Mucosa of gallbladder (tissue), 1 donor: Measurements from ENCODE around the gene OGG1. TPM values are rescaled to one million over a fixed set of nuclear protein-coding genes. Genes with fewer than 3 reads are reported as not detected.

Experiments used
- DNase-seq: peaks from one replicate; pipeline ENCODE4 v3.0.0-alpha.2; 2020; ENCODE audit warnings: low spot score
- total RNA-seq: library from RNA; stranded (reverse); gene quantifications from one replicate; pipeline ENCODE4 v1.2.1, GENCODE V29; 2021
- donor health status: DM: no; HTN: no; CAD: no.

The OGG1 gene
- total RNA-seq, 1 donor from 2014 or later, result 37.6 TPM

DNA sequence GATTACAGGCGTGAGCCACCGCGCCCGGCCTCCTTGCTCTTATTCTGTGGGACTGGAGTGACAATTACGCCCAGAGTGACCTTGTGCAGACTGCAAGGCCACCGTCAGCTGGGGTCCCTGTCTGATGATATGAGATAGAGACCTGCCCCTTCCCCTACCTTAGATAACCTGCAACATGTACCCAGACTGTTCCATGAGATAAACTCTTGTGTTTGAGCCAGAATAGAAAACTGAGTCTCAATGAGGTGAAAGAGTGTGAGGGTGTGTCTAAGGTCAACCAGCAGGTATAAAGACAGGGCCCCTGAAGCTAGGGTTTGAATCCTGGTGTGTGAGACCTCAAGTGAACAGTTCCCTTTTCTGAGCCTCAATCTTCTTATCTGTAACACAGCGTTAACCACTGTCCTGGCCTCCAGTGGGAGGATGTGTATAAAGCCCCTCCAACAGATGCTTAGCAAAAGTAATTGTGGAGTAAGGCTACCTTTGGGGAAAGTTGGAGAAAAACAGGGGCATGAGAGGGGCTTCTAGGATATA is 36.5 kb downstream of the OGG1 start:
- no peak for DNase-seq

DNA sequence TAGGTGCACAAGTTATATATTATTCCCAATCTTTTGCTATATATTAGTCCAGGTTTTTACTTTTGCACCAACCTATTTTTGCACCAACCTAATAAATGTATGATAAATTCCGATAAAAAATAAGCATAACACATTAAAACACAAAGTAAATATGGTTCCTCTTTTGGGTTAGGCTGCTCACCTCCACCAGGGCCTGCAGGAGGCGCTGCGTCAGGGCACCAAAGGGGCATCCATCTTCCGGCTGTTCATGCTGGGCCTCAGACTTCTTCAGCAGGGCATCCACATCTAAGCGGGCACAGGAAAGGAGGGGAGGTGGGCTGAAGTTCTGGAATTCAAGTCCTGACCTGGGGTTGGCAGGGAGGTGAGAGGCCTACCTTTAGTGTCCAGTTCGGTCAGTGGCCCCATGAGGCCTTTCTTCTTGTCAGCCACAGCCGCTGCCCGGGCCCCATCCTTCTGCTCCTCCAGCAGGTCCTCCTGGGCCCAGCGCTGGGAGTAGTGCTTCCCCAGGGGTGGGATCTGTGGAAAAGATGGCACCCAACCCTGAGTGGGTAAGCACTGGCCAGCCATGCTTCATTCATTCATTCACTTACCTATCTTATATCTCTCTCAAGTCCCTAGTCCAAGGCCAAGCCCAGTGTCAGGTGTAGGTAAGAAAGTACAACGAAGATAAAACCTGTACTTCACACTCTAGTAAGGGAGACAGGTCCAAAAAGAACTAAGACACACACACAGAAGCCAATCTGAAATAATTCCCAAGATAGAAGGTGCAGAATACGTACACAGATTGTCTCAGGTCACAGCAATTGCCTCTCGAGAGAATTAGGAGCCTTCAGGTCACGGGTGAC is 37.3 kb downstream of the OGG1 start:
- no peak for DNase-seq

DNA sequence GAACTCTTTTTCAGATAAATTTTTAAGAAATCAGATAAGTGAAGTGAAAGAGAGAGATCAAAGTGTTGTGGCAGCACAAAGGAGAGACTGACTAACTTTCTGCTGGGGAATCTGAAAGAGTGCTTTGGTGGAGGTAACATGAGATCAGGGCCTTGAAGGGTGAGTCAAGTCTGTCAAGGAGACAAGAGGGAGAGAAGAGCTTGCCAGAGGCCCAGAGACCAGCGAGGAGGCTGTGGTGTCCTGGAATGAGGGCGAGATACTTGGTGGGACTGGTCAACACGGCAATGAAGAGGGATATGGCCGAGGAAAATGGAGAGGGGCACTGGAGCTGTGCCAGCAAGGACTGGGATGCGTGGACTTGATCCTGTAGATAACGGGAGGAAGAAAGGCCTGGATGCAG is 38.0 kb downstream of the OGG1 start:
- DNase-seq, result no peak

DNA sequence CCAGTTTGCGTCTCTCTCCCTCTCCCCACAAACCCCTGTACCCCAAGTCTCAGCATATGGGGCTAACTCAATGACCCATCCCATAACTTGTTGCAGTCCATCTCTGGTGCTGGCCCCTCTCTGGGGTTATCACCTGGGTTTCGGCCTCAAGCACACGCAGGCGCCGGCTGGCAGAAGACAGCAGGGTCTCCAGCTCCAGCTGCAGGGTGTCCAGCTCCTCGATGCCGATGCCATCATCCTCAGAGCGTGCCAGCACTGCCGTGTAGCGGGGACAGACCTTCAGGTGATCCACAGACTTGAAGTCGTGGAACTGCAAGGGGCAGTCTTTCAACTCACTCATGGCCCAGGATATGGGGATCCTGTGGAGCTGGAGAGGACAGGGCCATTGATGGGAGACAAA is 41.4 kb downstream of the OGG1 start:
- DNase-seq, result no peak

DNA sequence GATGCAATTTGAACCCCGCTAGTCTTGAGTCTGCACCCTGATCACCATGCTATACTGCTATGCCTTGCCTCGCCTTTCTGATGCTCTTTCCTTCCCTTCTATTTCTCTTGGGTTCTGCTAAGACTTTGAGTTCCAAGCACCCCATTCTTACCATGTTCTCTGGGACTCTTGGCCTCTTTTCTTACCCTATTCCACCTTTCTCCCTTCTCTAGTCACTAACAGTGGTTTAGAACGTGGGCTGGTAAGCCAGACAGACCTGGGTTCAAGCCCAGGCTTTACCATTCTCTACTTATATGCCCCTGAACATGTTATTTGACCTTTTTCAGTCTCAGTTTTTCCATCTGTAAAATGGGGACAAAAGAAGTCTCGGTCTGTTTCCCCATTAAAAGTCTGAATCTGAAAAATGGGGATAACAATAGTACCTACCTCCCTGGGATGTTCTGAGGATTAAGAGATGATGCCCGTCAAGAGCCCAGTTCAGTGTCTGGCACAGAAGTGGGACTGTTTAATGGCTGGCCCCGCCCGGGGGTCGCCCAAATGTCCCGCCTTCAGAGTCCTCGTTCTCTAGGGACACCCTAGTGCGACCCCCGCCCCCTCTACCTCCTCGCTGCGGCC is 42.1 kb downstream of the OGG1 start:
- DNase-seq, result no peak

DNA sequence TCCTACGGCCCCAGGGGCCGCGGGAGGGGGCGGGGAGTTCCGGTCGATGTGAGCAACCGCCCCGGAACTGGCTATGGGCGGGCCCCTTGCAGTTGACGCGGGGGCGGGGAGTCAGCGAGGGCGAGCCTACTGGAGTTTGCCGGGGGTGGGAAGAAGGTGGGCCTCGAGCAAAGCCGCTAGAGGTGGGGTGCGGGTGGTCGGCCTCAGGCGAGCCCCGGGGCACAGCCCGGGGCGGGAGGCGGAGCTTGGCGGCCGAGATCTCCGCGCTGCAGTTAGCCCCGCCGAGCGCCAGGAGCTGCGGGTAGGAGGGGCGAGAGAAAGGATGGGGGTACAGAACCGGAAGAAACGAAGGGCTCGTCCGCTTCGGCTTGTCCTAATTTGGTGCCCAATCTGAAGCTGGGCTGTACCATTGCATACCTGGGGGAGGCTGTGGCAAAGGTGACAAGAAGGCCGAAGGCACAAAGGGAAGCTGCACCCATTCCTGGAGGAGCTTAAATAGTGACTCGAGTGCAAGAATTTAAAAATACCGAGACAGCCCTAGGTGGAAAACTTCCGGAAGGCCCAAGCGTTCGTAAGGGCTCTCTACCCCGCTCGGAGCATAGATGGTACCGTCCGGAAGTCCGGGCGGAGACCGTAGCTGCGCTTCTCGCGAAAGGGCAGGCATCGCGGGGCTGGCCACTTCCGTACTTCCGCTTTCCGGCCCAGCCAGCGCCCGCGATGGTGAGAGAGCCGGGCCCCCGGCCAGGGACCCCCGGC is 42.8 kb downstream of the OGG1 start, which contains the start of the genes ARPC4 and TADA3:
TSS of gene ARPC4 (plus strand) at position 678 of the 756 bp plus-strand sequence. CDS start at position 718, 40 bp downstream.
TSS of gene TADA3 (minus strand) at position 69 of the 756 bp plus-strand sequence. CDS start 1,007 bp downstream, outside the sequence.
- DNase-seq, result peak; percentile 92

DNA sequence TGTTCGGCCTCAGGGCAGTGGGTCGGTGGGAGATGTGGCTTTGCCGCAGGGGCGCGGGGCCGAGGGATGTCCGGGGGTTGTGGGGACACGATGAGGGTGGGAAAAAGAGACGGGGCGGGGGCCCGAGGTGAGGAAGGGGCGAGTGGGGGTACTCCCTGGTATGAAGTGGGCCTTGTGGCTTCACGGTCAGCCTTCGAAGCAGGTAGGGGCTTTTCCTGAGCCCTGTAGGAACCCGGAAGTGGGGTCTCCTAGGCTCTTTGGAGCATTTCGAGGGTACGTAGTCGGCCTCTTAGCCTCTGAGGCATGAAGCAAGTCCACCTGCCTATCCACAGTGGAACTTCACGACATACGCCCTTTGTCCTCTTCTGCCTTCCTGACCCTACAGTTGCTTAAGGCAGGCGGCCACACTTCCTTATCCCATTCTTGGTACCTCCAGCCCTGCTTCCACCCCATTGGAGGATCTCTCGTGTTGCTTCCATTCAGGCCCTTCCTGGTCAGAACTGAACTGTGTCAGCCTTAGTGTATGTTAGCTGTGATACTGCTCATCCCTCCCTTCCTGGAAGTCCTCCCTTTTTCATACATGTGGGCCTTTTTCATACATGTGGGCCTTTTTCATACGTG is 43.5 kb downstream of the OGG1 start:
- DNase-seq, result no peak

DNA sequence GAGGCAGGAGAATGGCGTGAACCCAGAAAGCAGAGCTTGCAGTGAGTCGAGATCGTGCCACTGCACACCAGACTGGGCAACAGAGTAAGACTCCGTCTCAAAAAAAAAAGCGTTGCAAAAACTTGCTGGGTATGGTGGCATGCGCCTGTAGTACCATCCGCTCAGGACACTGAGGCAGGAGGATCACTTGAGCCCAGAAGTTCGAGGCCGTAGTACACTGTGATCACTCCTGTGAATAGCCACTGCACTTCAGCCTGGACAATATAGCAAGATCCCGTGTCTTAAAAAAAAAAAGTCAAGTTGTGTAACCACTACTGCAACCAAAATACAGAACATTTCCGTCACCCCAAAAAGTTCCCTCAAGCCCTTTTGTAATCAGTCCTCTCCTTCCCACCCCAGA is 44.6 kb downstream of the OGG1 start:
- DNase-seq, result no peak

DNA sequence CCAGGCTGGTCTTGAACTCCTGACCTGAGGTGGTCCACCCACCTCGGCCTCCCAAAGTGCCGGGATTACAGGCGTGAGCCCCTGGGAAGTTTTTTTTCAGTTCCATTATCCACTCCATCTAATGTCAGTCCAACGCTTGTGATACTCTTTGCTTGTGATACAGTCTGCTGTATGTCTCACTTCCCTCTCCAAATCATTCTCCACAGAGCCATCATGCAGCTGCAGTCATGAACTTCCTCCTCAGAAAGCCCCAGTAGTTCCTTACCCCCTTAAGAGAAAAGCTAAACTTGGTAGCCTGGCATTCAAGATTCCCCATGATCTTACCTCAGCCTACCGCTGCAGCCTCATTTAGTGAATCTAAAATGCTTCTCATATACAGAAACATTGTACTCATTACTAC is 45.5 kb downstream of the OGG1 start:
- DNase-seq, result no peak

DNA sequence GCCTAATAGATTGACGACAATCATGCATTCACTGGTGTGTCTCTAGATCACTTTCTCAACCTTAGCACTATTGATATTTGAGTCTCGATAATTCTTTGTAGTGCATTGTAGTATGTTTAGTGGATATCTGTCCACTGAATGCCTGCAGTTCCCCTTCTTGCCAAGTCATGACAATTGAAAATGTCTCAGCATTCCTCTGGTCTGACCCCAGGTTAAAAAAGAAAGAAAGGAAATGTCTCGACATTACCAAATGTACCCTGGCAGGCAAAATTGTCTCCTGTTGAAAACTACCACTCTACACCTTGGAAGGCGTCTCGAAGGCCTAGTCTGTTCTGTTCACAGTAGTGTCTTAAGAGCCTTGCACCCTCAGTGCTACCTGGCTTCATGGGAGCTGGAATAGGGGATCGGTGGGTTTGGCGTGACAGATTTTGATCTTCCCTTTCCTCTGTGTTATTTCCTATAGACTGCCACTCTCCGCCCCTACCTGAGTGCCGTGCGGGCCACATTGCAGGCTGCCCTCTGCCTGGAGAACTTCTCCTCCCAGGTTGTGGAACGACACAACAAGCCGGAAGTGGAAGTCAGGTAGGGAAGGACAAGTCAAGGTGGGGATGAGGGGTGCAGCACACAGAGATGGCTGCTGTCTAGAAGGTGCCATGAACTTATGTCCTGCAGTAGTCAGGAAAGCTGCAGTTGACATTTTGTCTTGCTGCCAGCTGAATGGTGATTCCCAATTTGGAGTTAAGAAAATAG is 47.6 kb downstream of the OGG1 start:
- DNase-seq, result no peak

DNA sequence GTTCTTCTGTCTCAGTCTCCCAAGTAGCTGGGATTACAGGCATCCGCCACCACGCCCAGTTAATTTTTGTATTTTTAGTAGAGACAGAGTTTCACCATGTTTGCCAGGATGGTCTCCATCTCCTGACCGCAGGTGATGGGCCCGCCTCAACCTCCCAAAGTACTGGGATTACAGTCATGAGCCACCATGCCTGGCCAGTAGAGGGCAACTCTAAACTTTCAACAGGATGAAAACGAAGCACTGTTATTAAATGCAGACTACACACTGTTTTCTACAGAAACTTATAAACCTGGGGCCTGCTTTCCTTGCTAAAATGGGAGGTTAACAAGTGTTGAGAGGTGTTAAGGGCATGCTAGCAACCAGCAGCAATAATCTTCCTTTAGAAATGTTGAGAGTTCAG is 50.8 kb downstream of the OGG1 start:
- no peak for DNase-seq

DNA sequence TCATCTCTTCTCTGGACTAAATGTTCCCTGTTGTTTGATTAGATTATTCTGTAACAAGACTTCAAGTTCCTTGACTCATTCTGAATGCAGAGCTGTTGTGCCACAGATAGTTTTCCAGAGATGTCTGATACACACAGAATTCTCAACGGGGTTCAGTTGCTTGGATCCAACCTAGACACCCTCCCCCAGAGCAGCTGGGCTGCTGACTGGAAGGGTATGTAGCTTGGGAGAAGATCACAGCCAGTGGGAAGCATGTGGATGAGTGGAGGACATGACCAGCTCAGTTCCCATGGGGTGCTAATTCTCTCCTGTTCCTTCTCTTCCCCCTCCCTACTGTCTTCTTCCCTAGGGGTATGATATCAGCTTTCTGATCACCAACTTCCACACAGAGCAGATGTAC is 53.7 kb downstream of the OGG1 start:
- no peak for DNase-seq

DNA sequence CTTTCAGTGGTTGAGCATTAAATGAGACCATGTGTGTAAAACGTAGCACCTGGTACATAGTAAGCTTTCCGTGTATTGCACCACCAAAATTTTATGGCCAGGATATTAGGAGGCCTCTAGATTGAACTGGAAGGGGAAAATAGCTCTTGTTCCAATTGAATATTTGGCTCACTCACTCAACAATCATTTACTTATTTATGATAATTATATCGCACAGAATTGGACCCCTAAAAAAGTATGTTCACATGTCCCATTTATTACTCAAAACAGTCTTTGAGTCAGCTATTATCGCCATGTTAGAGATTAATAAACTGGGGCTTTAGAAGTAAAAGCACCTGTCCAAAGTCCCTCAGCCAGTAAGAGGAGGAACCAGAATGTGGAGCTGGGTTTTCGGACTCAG is 55.2 kb downstream of the OGG1 start:
- no peak for DNase-seq

DNA sequence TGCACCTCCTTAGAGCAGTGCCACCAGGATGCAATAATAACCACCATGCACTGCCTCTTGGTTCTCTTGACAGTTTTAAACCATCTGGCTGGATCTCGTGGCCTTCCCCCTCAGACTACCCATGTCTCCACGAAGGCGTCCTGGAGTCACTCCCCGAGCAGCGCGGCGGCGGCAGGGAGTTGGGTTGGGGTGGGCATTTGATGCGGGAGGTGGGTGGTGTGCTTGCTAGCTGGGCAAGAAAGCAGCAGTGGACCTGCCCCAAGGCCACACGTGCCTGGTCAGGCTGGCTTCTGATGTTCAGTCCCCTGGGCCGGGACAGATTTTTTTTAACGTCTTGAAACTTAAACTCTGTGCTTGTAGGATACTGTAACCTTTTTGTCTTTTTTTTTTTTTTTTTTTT is 56.4 kb downstream of the OGG1 start:
- no peak for DNase-seq

Other genes starting within 250 kb of the OGG1 start
- not detected for gene LHFPL4, start 196.1 kb upstream of the OGG1 start, total RNA-seq
- 32.7 TPM for gene MTMR14, start 100.4 kb upstream of the OGG1 start, total RNA-seq
- gene CPNE9, start 46.1 kb upstream of the OGG1 start, total RNA-seq, result 0.37 TPM
- gene BRPF1, start 18.2 kb upstream of the OGG1 start, total RNA-seq, result 17.3 TPM
- gene CAMK1, start 20.0 kb downstream of the OGG1 start, total RNA-seq, result 30.6 TPM
- gene TADA3, start 42.5 kb downstream of the OGG1 start, total RNA-seq, result 63.3 TPM
- 137 TPM for gene ARPC4, start 43.1 kb downstream of the OGG1 start, total RNA-seq
- gene TTLL3, start 60.3 kb downstream of the OGG1 start, total RNA-seq, result 62.8 TPM
- 37.5 TPM for gene RPUSD3, start 94.1 kb downstream of the OGG1 start, total RNA-seq
- gene CIDEC, start 130.3 kb downstream of the OGG1 start, total RNA-seq, result 5.0 TPM
- 30.7 TPM for gene JAGN1, start 140.7 kb downstream of the OGG1 start, total RNA-seq
- gene IL17RE, start 152.9 kb downstream of the OGG1 start, total RNA-seq, result 91.5 TPM
- gene IL17RC, start 167.1 kb downstream of the OGG1 start, total RNA-seq, result 33.3 TPM
- 116 TPM for gene CRELD1, start 183.9 kb downstream of the OGG1 start, total RNA-seq
- gene PRRT3, start 202.5 kb downstream of the OGG1 start, total RNA-seq, result 6.1 TPM
- 73.9 TPM for gene EMC3, start 236.9 kb downstream of the OGG1 start, total RNA-seq